Measurements from ENCODE around the gene PNPLA1. TPM values are rescaled to one million over a fixed set of nuclear protein-coding genes. Genes with fewer than 3 reads are reported as not detected.

Gene PNPLA1
- total and polyA plus RNA-seq, 4 experiments from 2014 or later = 0.42 TPM; not detected in 3

- H3K27ac Mint-ChIP-seq = no peak overlapping the region
- no peak overlapping the region for H3K4me3 Mint-ChIP-seq
- Histone ChIP-seq H3K4me3 (ENCODE audit: low read length in 2 of 2) (no peak overlapping the region), H3K36me3 (ENCODE audit: insufficient read depth, low read length) (no peaks in the 10 kb centered on the region), H3K27ac (ENCODE audit: low read depth, low read length) (no peak overlapping the region), H3K9me3 (ENCODE audit: control insufficient read depth in 1 of 2, low read length in 2 of 2) (no peaks in the 10 kb centered on the region), H3K27me3 (ENCODE audit: insufficient read depth, low read length) (no peaks in the 10 kb centered on the region), H3K4me1 (ENCODE audit: insufficient read depth, low read length) (no peaks in the 10 kb centered on the region)
- no peak for DNase-seq
- H3K27me3 Mint-ChIP-seq = peaks cover 1 to 12% of the 10 kb centered on the region in 2 donors
- ChIA-PET POLR2A (ENCODE audit: partially characterized antibody) (interaction anchor here (0.6 kb wide), 1 partner anchor 466 kb away, joined by 3 read pairs; no protein-coding TSS in a partner anchor), CTCF (ENCODE audit: partially characterized antibody) (interaction anchor here (2.0 kb wide), 1 partner anchor 9 kb away, joined by 9 read pairs; no protein-coding TSS in a partner anchor)
- no peaks in the 10 kb centered on the region for H3K36me3 Mint-ChIP-seq
- peaks cover 0 to 2% (median 0%) of the 10 kb centered on the region in 8 donors for H3K9me3 Mint-ChIP-seq
- H3K4me1 Mint-ChIP-seq = no peaks in the 10 kb centered on the region
- intact Hi-C loops (cut with micrococcal nuclease) = no loop called here
Measured at GRCh38 chr6:36308514-36308913, 38.7 kb downstream of the PNPLA1 start.

GRCh38 chr6:36309203-36309602, 39.3 kb downstream of the PNPLA1 start:
- H3K27ac Mint-ChIP-seq = no peak overlapping the region
- Histone ChIP-seq H3K27ac (ENCODE audit: low read depth, low read length) (no peak overlapping the region), H3K4me3 (ENCODE audit: low read length in 2 of 2) (no peak overlapping the region), H3K9me3 (ENCODE audit: control insufficient read depth in 1 of 2, low read length in 2 of 2) (no peaks in the 10 kb centered on the region), H3K4me1 (ENCODE audit: insufficient read depth, low read length) (no peaks in the 10 kb centered on the region), H3K27me3 (ENCODE audit: insufficient read depth, low read length) (no peaks in the 10 kb centered on the region), H3K36me3 (ENCODE audit: insufficient read depth, low read length) (no peaks in the 10 kb centered on the region)
- no peaks in the 10 kb centered on the region for H3K9me3 Mint-ChIP-seq
- H3K36me3 Mint-ChIP-seq = no peaks in the 10 kb centered on the region
- H3K4me1 Mint-ChIP-seq = no peaks in the 10 kb centered on the region
- H3K4me3 Mint-ChIP-seq = no peak overlapping the region
- intact Hi-C loops (cut with micrococcal nuclease) = no loop called here
- POLR2A ChIA-PET (ENCODE audit: partially characterized antibody) = no interaction called here
- DNase-seq = no peak
- CTCF ChIA-PET (ENCODE audit: partially characterized antibody) = interaction anchor here (2.0 kb wide), 1 partner anchor 10 kb away, joined by 9 read pairs; no protein-coding TSS in a partner anchor
- H3K27me3 Mint-ChIP-seq = peaks cover 1 to 12% of the 10 kb centered on the region in 2 donors

GRCh38 chr6:36309900-36310299, 40.0 kb downstream of the PNPLA1 start:
- ChIA-PET CTCF (ENCODE audit: partially characterized antibody) (no interaction called here), POLR2A (ENCODE audit: partially characterized antibody) (no interaction called here)
- H3K4me3 ChIP-seq (ENCODE audit: low read length in 2 of 2) = no peak overlapping the region
- Mint-ChIP-seq H3K36me3 (no peaks in the 10 kb centered on the region), H3K4me3 (no peak overlapping the region), H3K4me1 (no peaks in the 10 kb centered on the region), H3K9me3 (no peaks in the 10 kb centered on the region), H3K27ac (no peak overlapping the region), H3K27me3 (peaks cover 1 to 12% of the 10 kb centered on the region in 2 donors)
- H3K27me3 ChIP-seq (ENCODE audit: insufficient read depth, low read length) = no peaks in the 10 kb centered on the region
- no peak for DNase-seq
- intact Hi-C loops (cut with micrococcal nuclease) = no loop called here
- no peaks in the 10 kb centered on the region for H3K36me3 ChIP-seq (ENCODE audit: insufficient read depth, low read length)
- no peaks in the 10 kb centered on the region for H3K9me3 ChIP-seq (ENCODE audit: control insufficient read depth in 1 of 2, low read length in 2 of 2)
- H3K27ac ChIP-seq (ENCODE audit: low read depth, low read length) = no peak overlapping the region
- no peaks in the 10 kb centered on the region for H3K4me1 ChIP-seq (ENCODE audit: insufficient read depth, low read length)

- no peaks in the 10 kb centered on the region for H3K36me3 Mint-ChIP-seq
Measured at GRCh38 chr6:36312854-36313648, 43.2 kb downstream of the PNPLA1 start.

GRCh38 chr6:36313649-36313936, 43.7 kb downstream of the PNPLA1 start:
- no peaks in the 10 kb centered on the region for H3K36me3 Mint-ChIP-seq
- H3K4me3 Mint-ChIP-seq = no peak overlapping the region
- CTCF ChIA-PET (ENCODE audit: partially characterized antibody) = interaction anchor here (2.2 kb wide), 1 partner anchor 12 kb away, joined by 9 read pairs; no protein-coding TSS in a partner anchor
- H3K9me3 Mint-ChIP-seq = no peaks in the 10 kb centered on the region
- H3K27ac Mint-ChIP-seq = no peak overlapping the region
- no peaks in the 10 kb centered on the region for H3K4me1 Mint-ChIP-seq
- H3K9me3 ChIP-seq (ENCODE audit: control insufficient read depth in 1 of 2, low read length in 2 of 2) = no peaks in the 10 kb centered on the region
- POLR2A ChIA-PET (ENCODE audit: partially characterized antibody) = no interaction called here
- H3K27ac ChIP-seq (ENCODE audit: low read depth, low read length) = no peak overlapping the region
- no peaks in the 10 kb centered on the region for H3K4me1 ChIP-seq (ENCODE audit: insufficient read depth, low read length)
- intact Hi-C loops (cut with micrococcal nuclease) = no loop called here
- H3K27me3 Mint-ChIP-seq = peaks cover 1 to 12% of the 10 kb centered on the region in 2 donors
- no peak overlapping the region for H3K4me3 ChIP-seq (ENCODE audit: low read length in 2 of 2)
- DNase-seq = no peak
- H3K36me3 ChIP-seq (ENCODE audit: insufficient read depth, low read length) = no peaks in the 10 kb centered on the region
- no peaks in the 10 kb centered on the region for H3K27me3 ChIP-seq (ENCODE audit: insufficient read depth, low read length)

More at GRCh38 chr6:36312854-36313648, 43.2 kb downstream of the PNPLA1 start:
- Histone ChIP-seq H3K9me3 (ENCODE audit: control insufficient read depth in 1 of 2, low read length in 2 of 2) (no peaks in the 10 kb centered on the region), H3K27ac (ENCODE audit: low read depth, low read length) (no peak overlapping the region), H3K4me1 (ENCODE audit: insufficient read depth, low read length) (no peaks in the 10 kb centered on the region), H3K4me3 (ENCODE audit: low read length in 2 of 2) (no peak overlapping the region), H3K36me3 (ENCODE audit: insufficient read depth, low read length) (no peaks in the 10 kb centered on the region), H3K27me3 (ENCODE audit: insufficient read depth, low read length) (no peaks in the 10 kb centered on the region)
- ChIA-PET POLR2A (ENCODE audit: partially characterized antibody) (no interaction called here), CTCF (ENCODE audit: partially characterized antibody) (interaction anchor here (2.2 kb wide), 1 partner anchor 11 kb away, joined by 9 read pairs; no protein-coding TSS in a partner anchor)
- no peak for DNase-seq
- intact Hi-C loops (cut with micrococcal nuclease) = no loop called here
- no peaks in the 10 kb centered on the region for H3K9me3 Mint-ChIP-seq
- H3K4me1 Mint-ChIP-seq = no peaks in the 10 kb centered on the region
- H3K27me3 Mint-ChIP-seq = peaks cover 1 to 12% of the 10 kb centered on the region in 2 donors
- no peak overlapping the region for H3K4me3 Mint-ChIP-seq
- H3K27ac Mint-ChIP-seq = no peak overlapping the region

- no peaks in the 10 kb centered on the region for H3K27me3 ChIP-seq (ENCODE audit: insufficient read depth, low read length)
- H3K4me3 Mint-ChIP-seq = no peak overlapping the region
- no peak for DNase-seq
Measured at GRCh38 chr6:36314221-36315014, 44.6 kb downstream of the PNPLA1 start.

GRCh38 chr6:36315921-36316320, 46.1 kb downstream of the PNPLA1 start:
- POLR2A ChIA-PET (ENCODE audit: partially characterized antibody) = no interaction called here
- no peaks in the 10 kb centered on the region for H3K9me3 ChIP-seq (ENCODE audit: control insufficient read depth in 1 of 2, low read length in 2 of 2)

More at GRCh38 chr6:36314221-36315014, 44.6 kb downstream of the PNPLA1 start:
- ChIA-PET CTCF (ENCODE audit: partially characterized antibody) (interaction anchor here (2.2 kb wide), 1 partner anchor 12 kb away, joined by 9 read pairs; no protein-coding TSS in a partner anchor), POLR2A (ENCODE audit: partially characterized antibody) (no interaction called here)
- no peak overlapping the region for H3K27ac ChIP-seq (ENCODE audit: low read depth, low read length)
- peak overlapping the region in 1 of 7 donors; percentile 16 for H3K27ac Mint-ChIP-seq
- H3K4me3 ChIP-seq (ENCODE audit: low read length in 2 of 2) = no peak overlapping the region
- H3K9me3 Mint-ChIP-seq = no peaks in the 10 kb centered on the region
- intact Hi-C loops (cut with micrococcal nuclease) = loop anchor here (1.0 kb wide), 1 partner anchor 33 kb away; no protein-coding TSS in a partner anchor
- peaks cover 1 to 10% of the 10 kb centered on the region in 2 donors for H3K27me3 Mint-ChIP-seq
- H3K4me1 Mint-ChIP-seq = no peaks in the 10 kb centered on the region
- H3K9me3 ChIP-seq (ENCODE audit: control insufficient read depth in 1 of 2, low read length in 2 of 2) = no peaks in the 10 kb centered on the region
- no peaks in the 10 kb centered on the region for H3K36me3 Mint-ChIP-seq
- no peaks in the 10 kb centered on the region for H3K36me3 ChIP-seq (ENCODE audit: insufficient read depth, low read length)
- no peaks in the 10 kb centered on the region for H3K4me1 ChIP-seq (ENCODE audit: insufficient read depth, low read length)

More at GRCh38 chr6:36315921-36316320, 46.1 kb downstream of the PNPLA1 start:
- Mint-ChIP-seq H3K4me1 (no peaks in the 10 kb centered on the region), H3K36me3 (no peaks in the 10 kb centered on the region), H3K27me3 (peaks cover 0 to 4% of the 10 kb centered on the region in 2 donors), H3K9me3 (no peaks in the 10 kb centered on the region), H3K4me3 (no peak overlapping the region), H3K27ac (no peak overlapping the region)
- H3K27me3 ChIP-seq (ENCODE audit: insufficient read depth, low read length) = no peaks in the 10 kb centered on the region
- CTCF ChIA-PET (ENCODE audit: partially characterized antibody) = interaction anchor here (1.3 kb wide), 1 partner anchor 44 kb away, joined by 3 read pairs; no protein-coding TSS in a partner anchor
- intact Hi-C loops (cut with micrococcal nuclease) = loop anchor here (1.0 kb wide), 1 partner anchor 35 kb away; no protein-coding TSS in a partner anchor
- DNase-seq = no peak
- H3K36me3 ChIP-seq (ENCODE audit: insufficient read depth, low read length) = no peaks in the 10 kb centered on the region
- no peak overlapping the region for H3K4me3 ChIP-seq (ENCODE audit: low read length in 2 of 2)
- H3K27ac ChIP-seq (ENCODE audit: low read depth, low read length) = no peak overlapping the region
- no peaks in the 10 kb centered on the region for H3K4me1 ChIP-seq (ENCODE audit: insufficient read depth, low read length)
